PC-9 (cell line): ENCODE data around the gene DACT2. TPM values are rescaled to one million over a fixed set of nuclear protein-coding genes. Genes with fewer than 3 reads are reported as not detected.

ENCODE experiments used
- BruUV-seq: library from RNA; stranded (reverse); fragments of 400-500 nt; replicated peaks from 2 replicates; lab custom pipeline; 2021; lab: Mats Ljungman, UMichigan
- CTCF ChIA-PET: fragments of 300-600 bp; sonication (Branson Sonifier 250); formaldehyde crosslinking; loops from one replicate; lab custom pipeline; 2022; ENCODE audit warnings: antibody characterized with exemption; lab: Charles Lee
- POLR2A ChIA-PET: fragments of 300-600 bp; sonication (Branson Sonifier 250); formaldehyde crosslinking; loops from one replicate; lab custom pipeline; 2022; ENCODE audit warnings: antibody characterized with exemption; ENCODE audit not compliant: unreplicated experiment; lab: Charles Lee
- DNase-seq, 2 experiments: peaks; one replicate each; pipeline versions ENCODE4 v3.0.0 to v3.0.0-alpha.2; 2015 to 2022; ENCODE audit warnings: mixed read lengths in 1 of 2
- H2AFZ ChIP-seq: fragments of 200-600 bp; sonication (generic); 2 replicates; pipeline ENCODE4 v1.8.1; 2017; ENCODE audit warnings: antibody characterized with exemption
- H3F3A ChIP-seq: fragments of 200-600 bp; sonication (generic); 2 replicates; pipeline ENCODE4 v1.8.1; 2017; ENCODE audit warnings: antibody characterized with exemption, mild to moderate bottlenecking, low read depth; ENCODE audit not compliant: insufficient read depth
- H3K27ac ChIP-seq: fragments of 200-600 bp; sonication (generic); 2 replicates; pipeline ENCODE4 v1.6.1; 2016; ENCODE audit warnings: mixed run types
- H3K27me3 ChIP-seq: fragments of 200-600 bp; sonication (generic); 2 replicates; pipeline ENCODE4 v1.6.1; 2016; ENCODE audit warnings: low read depth, mixed run types; ENCODE audit not compliant: insufficient read depth
- H3K36me3 ChIP-seq: fragments of 200-600 bp; sonication (generic); 2 replicates; pipeline ENCODE4 v1.6.1; 2016; ENCODE audit warnings: low read depth, mixed run types
- H3K4me1 ChIP-seq: fragments of 200-600 bp; sonication (generic); replicated peaks from 2 replicates; pipeline ENCODE4 v1.6.1; 2016; ENCODE audit warnings: mixed run types; ENCODE audit not compliant: insufficient read depth
- H3K4me2 ChIP-seq: fragments of 200-600 bp; sonication (generic); 2 replicates; pipeline ENCODE4 v1.6.1; 2017; ENCODE audit warnings: mixed run types
- H3K4me3 ChIP-seq: fragments of 200-600 bp; sonication (generic); 2 replicates; pipeline ENCODE4 v1.6.1; 2016; ENCODE audit warnings: mixed run types
- H3K79me2 ChIP-seq: fragments of 200-600 bp; sonication (generic); 2 replicates; pipeline ENCODE4 v1.6.1; 2017; ENCODE audit warnings: low read depth, mixed run types
- H3K9me2 ChIP-seq: fragments of 200-600 bp; sonication (generic); 2 replicates; pipeline ENCODE4 v1.8.1; 2017; ENCODE audit warnings: mild to moderate bottlenecking; ENCODE audit not compliant: insufficient read depth
- H3K9me3 ChIP-seq: fragments of 200-600 bp; sonication (generic); 2 replicates; pipeline ENCODE4 v1.8.1; 2016; ENCODE audit warnings: low read depth; ENCODE audit not compliant: insufficient read depth
- H4K20me1 ChIP-seq: fragments of 200-600 bp; sonication (generic); 2 replicates; pipeline ENCODE4 v1.8.1; 2017; ENCODE audit not compliant: insufficient read depth
- CTCF ChIP-seq: fragments of 200-600 bp; sonication (generic); conservative IDR thresholded peaks from 2 replicates; pipeline ENCODE4 v1.6.1; 2017; ENCODE audit warnings: mixed run types, antibody characterized with exemption, mild to moderate bottlenecking, moderate library complexity
- EZH2 ChIP-seq: fragments of 200-600 bp; sonication (generic); IDR thresholded peaks from 2 replicates; pipeline ENCODE4 v1.8.0; 2017; ENCODE audit warnings: antibody characterized with exemption, low read depth
- intact Hi-C: fragments of 100-400 bp; cut with micrococcal nuclease; formaldehyde crosslinking; loops from one replicate; pipeline ENCODE4 v1.10.0; 2022; ENCODE audit not compliant: unreplicated experiment
- total RNA-seq: library from RNA; stranded (reverse); gene quantifications from 2 replicates; pipeline ENCODE4 v1.2.3, GENCODE V29; 2021

DACT2 gene
- total RNA-seq, 1 experiment from 2014 or later: not detected

GRCh38 chr6:168307695-168308021 is 11.9 kb downstream of the DACT2 start:
- CTCF ChIA-PET: no interaction called here
- no peaks in the 10 kb centered on the region for H4K20me1 ChIP-seq
- H3K9me3 ChIP-seq: no peaks in the 10 kb centered on the region
- H3K4me1 ChIP-seq: no peaks in the 10 kb centered on the region
- POLR2A ChIA-PET: no interaction called here
- peaks cover 99% of the 10 kb centered on the region for H3K27me3 ChIP-seq
- intact Hi-C loops: no loop called here
- no peak overlapping the region for H2AFZ ChIP-seq
- H3K9me2 ChIP-seq: no peaks in the 10 kb centered on the region
- DNase-seq: no peak
- no TSS peak for BruUV-seq
- H3K4me3 ChIP-seq: no peak overlapping the region
- no peak for TF ChIP-seq EZH2
- no peak for TF ChIP-seq CTCF
- no peaks in the 10 kb centered on the region for H3K36me3 ChIP-seq
- no peak overlapping the region for H3K27ac ChIP-seq
- no peak overlapping the region for H3K4me2 ChIP-seq
- H3F3A ChIP-seq: no peaks in the 10 kb centered on the region
- H3K79me2 ChIP-seq: no peaks in the 10 kb centered on the region

DNA sequence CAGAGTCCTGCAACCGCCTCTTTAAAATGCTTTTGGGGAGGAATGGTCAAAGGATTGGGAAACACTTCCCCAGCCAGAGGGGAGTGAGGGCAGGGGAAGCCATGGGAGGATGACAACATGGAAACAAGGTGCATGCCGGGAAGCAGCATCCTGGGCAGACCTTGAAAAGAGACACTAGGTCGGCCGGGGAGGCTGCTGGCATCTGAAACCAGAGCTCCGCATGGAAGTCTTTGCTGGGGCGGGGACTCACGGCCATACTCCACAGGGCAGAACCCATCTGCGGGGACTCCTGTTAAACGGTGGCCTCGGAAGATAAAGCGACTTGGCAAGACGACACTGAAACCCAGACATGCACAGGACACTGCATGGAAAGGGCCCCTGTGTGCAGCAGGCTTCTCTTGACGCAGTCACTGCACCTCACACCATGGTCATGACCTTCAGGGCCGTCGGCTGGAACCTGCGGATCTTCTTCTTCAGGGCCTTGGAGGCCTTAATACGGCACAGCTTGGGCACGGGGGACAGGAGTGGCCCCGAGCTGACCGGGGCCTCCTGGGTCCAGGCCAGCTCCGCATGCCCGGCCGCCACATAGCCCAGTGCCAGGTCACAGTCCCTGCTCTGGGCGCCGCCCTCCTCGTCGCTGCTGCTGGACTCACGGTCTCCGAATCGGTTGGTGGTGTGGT is 12.4 kb downstream of the DACT2 start:
- POLR2A ChIA-PET: no interaction called here
- no peak overlapping the region for H2AFZ ChIP-seq
- H3K4me2 ChIP-seq: no peak overlapping the region
- no peak for DNase-seq
- intact Hi-C loops: no loop called here
- no peaks in the 10 kb centered on the region for H3K36me3 ChIP-seq
- no peaks in the 10 kb centered on the region for H4K20me1 ChIP-seq
- no peaks in the 10 kb centered on the region for H3K4me1 ChIP-seq
- H3K9me2 ChIP-seq: no peaks in the 10 kb centered on the region
- H3K27ac ChIP-seq: no peak overlapping the region
- no peaks in the 10 kb centered on the region for H3K79me2 ChIP-seq
- no peak overlapping the region for H3K4me3 ChIP-seq
- H3K9me3 ChIP-seq: no peaks in the 10 kb centered on the region
- CTCF ChIA-PET: no interaction called here
- H3F3A ChIP-seq: no peaks in the 10 kb centered on the region
- BruUV-seq: no TSS peak
- no peak for TF ChIP-seq CTCF
- no peak for TF ChIP-seq EZH2
- H3K27me3 ChIP-seq: peaks cover 99% of the 10 kb centered on the region

- H3K4me3 ChIP-seq: no peak overlapping the region
- intact Hi-C loops: no loop called here
- ChIA-PET CTCF (no interaction called here), POLR2A (interaction anchor here (0.6 kb wide), 1 partner anchor 26 kb away, joined by 3 read pairs; no protein-coding TSS in a partner anchor)
- no peak overlapping the region for H3K27ac ChIP-seq
- TF ChIP-seq CTCF: no peak
- no peak for TF ChIP-seq EZH2
- H4K20me1 ChIP-seq: no peaks in the 10 kb centered on the region
- H2AFZ ChIP-seq: no peak overlapping the region
- H3K4me1 ChIP-seq: no peaks in the 10 kb centered on the region
- peaks cover 99% of the 10 kb centered on the region for H3K27me3 ChIP-seq
- no peaks in the 10 kb centered on the region for H3K79me2 ChIP-seq
- no peak for DNase-seq
- H3K9me3 ChIP-seq: no peaks in the 10 kb centered on the region
- no peaks in the 10 kb centered on the region for H3F3A ChIP-seq
- no peak overlapping the region for H3K4me2 ChIP-seq
- H3K9me2 ChIP-seq: no peaks in the 10 kb centered on the region
- no TSS peak for BruUV-seq
- no peaks in the 10 kb centered on the region for H3K36me3 ChIP-seq
These were observed 13.7 kb downstream of the DACT2 start for GRCh38 chr6:168305863-168306262.
